GM12864 (cell line): Measurements from ENCODE around the gene OAT.

ENCODE experiments used
- DNase-seq: peaks from one replicate; pipeline ENCODE4 v3.0.0-alpha.2; 2011; ENCODE audit warnings: low read depth
- H3K4me3 ChIP-seq: 2 replicates; pipeline ENCODE4 v1.5.1; 2011; ENCODE audit warnings: mild to moderate bottlenecking, low read depth, low read length, control low read depth
- CTCF ChIP-seq: IDR thresholded peaks from 2 replicates; pipeline ENCODE4 v1.5.1; 2011; ENCODE audit warnings: low read depth, mild to moderate bottlenecking, moderate library complexity, low read length, control low read depth, inconsistent platforms; ENCODE audit errors: missing control alignments

The OAT gene

GRCh38 chr10:124429576-124429975 is 10.9 kb upstream of the OAT start:
- H3K4me3 ChIP-seq = no peak overlapping the region
- DNase-seq = no peak
- TF ChIP-seq CTCF = no peak

- no peak overlapping the region for H3K4me3 ChIP-seq
- no peak for TF ChIP-seq CTCF
- DNase-seq = no peak
Measured at GRCh38 chr10:124428207-124428777, 9.6 kb upstream of the OAT start.

- no peak overlapping the region for H3K4me3 ChIP-seq
- no peak for DNase-seq
- TF ChIP-seq CTCF = no peak
Measured at GRCh38 chr10:124425227-124425962, 6.7 kb upstream of the OAT start.

GRCh38 chr10:124423813-124424212 is 5.1 kb upstream of the OAT start:
- DNase-seq = no peak
- no peak overlapping the region for H3K4me3 ChIP-seq
- TF ChIP-seq CTCF = no peak

- no peak for DNase-seq
- no peak for TF ChIP-seq CTCF
- H3K4me3 ChIP-seq = no peak overlapping the region
Measured at GRCh38 chr10:124422742-124423141, 4.0 kb upstream of the OAT start.

GRCh38 chr10:124420254-124420653 is 1.5 kb upstream of the OAT start:
- H3K4me3 ChIP-seq = no peak overlapping the region
- no peak for DNase-seq
- no peak for TF ChIP-seq CTCF

- H3K4me3 ChIP-seq = no peak overlapping the region
- DNase-seq = no peak
- TF ChIP-seq CTCF = no peak
Measured at GRCh38 chr10:124419635-124420034, 912 bp upstream of the OAT start.
